GM12874 (cell line): ENCODE results near the gene PPL.

ENCODE experiments used
- CTCF ChIP-seq: IDR thresholded peaks from 2 replicates; pipeline ENCODE4 v1.5.1; 2011; ENCODE audit warnings: low read depth, mild to moderate bottlenecking, control low read depth, low read length, moderate library complexity; ENCODE audit not compliant: insufficient read depth

The PPL gene

DNA sequence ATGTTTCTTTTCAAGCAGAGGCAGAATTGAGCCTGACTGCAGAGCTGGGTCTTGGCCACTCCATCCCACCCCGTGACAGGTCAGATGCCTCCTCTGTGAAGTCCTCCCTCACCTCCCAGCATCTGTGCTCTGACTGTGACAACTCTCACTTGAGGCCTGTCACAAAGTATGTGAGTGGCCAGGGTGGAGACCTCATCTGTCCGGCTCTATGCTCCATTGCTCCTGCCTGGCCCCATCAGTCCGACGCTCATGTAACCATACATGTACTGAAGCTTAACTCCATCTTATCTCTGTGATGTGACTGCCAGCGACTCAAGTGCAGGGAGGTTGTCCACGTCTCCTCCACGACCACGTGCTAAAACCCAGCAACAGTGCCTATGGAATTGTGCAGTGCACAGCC is 3.5 kb downstream of the PPL start:
- TF ChIP-seq CTCF, result no peak

GRCh38 chr16:4931381-4931780 is 5.6 kb downstream of the PPL start:
- TF ChIP-seq CTCF, result no peak

DNA sequence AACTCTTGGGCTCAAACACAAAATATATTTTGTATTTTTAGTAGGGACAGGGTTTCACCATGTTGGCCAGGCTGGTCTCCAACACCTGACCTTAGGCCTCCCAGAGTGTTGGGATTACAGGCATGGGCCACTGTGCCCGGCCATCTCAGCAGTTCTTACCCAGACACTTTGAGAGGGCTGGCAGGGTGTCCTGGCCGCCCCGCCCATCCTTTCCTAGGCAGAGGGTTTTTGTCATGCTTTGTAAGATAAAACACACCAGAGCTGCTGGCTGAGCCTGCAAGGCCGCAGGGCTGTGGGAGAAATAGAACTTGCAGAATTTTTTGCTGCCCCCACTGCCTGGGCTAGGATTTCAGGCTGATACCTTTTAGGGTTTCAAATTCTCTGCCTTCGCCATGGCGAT is 8.7 kb downstream of the PPL start:
- no peak for TF ChIP-seq CTCF

- no peak for TF ChIP-seq CTCF
Measured at GRCh38 chr16:4927661-4928060, 9.3 kb downstream of the PPL start.

GRCh38 chr16:4926928-4927327 is 10.0 kb downstream of the PPL start:
- no peak for TF ChIP-seq CTCF

- no peak for TF ChIP-seq CTCF
Measured at GRCh38 chr16:4925791-4926190, 11.2 kb downstream of the PPL start.

DNA sequence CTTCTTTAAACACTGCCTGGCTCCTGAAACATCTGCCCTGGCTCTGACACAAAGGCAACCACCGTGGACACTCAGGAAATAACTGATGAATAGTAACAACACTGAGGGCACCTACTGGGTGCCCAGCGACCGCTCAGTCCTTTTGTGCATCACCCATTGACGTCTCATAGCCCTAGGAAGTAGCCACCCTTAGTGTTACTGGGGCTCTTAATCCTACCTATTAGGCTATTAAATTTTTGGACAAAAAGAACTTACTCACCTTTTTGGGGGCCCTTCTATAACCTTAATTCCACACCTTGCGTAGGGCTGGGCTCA is 11.7 kb downstream of the PPL start:
- TF ChIP-seq CTCF, result no peak
